ENCODE measurements around the gene FRMD4A.
"Not testable (repeated sequence)": the region's sequence is repeated elsewhere in the genome, so short reads cannot be mapped to it uniquely, and the experiment has no call there.

FRMD4A gene

DNA sequence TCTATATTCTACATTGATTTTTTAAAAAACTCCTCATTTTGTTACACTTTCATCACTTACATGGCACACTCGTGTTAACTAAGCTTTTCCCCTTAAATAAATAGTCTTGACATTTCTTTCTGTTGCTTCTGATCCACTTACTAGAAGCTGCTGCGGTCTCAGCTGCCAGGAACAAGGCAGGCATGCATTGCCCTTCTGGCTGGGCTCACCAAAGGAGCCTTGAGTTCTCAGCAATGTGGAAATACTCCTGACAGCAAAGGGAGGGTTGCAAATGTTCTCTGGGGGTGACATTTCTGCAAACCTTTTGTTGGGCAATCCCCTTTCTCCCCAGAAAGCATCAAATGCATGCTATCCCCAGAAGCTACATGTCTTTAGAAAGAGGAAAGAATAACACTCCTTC, 393.9 kb downstream of the FRMD4A start:
- DNase-seq = no peak

DNA sequence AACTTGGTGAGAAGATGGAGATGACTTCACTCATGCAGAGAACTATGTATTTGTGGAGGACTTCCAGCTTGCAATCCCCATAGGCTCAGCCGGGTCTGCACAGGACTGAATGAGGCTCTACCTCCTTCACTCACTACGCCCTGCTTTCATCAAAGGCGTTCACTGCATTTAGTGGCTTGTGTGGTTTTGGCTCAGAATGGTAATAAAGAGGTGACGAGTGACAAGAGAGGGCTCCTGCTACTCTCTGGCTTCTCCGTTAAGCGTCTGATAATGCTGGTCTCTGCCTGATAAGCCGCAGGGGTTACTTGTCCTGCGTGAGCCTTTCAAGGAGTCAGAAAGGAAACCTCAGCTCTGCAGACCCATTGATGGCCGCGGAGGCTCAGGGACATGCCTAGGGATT, 400.6 kb downstream of the FRMD4A start:
- no peak for DNase-seq

DNA sequence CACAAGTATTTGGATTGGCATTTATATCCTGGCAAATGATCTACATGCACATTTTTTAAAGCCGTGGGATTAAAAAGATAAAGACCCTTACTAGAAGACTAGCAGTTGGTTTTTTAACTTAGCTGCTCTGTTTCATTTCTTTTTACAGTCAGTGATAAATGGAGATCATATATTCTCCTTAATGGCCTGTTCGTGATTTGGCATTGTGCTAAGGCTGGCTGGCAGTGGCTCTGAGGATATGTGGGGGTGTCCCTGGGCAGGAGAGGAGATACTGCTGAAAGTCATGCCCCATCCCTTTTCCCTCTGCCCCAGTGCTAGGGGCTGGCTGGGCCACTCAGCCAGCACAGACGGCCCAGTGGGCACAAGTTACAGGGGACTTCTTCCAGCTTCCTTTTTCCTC, 402.3 kb downstream of the FRMD4A start:
- DNase-seq = no peak

DNA sequence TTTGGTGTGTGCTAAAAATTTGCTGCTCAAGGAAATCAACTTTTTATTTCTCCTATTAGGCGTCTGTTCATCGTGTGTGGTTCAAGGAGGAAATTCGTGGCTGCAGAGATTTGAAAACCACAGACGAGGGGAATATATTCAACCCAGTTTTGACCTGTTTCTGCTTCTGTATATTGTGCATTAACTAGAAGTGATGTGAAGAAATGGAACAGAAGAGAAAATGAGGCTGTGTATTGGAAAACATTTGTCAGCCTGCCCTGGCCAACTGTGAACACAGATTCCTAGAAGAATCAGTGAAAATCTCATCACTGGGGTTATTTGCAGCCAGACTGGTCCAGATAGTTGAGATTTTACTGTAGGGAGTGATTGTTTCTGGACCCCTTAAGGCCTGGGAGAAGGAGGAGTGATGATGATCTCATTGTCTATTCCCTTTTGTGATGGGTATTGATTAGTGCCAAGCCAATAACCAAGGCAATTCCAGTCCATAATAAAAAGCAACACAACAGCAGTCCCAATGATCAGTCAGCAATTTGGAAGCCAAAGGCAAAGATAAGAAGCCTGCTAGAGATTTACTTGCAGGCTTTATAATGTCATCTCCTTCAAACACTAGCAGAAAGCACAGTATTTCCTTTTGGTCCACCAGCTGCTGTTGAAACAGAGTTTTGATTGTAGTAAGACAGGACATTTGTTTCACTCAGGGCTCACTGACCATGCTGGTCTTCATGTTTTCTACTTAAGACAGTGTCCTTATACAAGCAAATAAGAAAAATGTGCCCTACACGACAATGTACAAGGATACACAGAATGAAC, 404.5 kb downstream of the FRMD4A start:
- DNase-seq = no peak

DNA sequence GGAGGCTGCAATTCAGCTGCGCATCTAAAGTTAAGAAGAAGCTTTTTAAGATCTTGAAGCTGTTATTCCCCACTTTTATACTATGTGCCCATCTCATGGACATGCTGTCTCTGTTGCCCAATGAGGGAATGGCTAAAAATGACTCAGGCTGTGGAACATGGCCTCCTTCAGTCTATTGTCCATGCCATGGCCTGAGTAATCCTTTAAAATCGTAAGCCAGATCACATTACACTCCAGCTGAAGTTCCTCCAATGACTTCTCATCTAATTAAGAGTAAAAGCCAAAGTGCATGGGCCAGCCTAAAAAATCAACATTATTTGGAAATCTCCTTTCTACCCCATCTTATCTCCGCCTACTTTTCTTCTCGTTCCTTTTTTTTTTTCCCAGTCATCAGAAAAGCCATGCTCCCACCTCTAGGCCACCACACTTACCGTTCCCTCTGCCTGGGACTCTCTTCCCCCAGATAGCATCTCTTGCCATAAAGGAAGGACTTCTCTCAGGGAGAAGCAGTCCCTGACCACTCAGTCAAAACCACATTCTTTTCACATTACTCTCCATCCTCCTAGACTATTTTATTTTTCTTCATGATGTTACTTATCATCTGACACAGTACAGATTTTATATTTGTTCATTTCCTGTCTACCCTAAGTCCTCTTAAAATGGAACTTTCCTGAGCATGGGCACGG, 406.5 kb downstream of the FRMD4A start:
- peak; percentile 69 to 78 for DNase-seq

DNA sequence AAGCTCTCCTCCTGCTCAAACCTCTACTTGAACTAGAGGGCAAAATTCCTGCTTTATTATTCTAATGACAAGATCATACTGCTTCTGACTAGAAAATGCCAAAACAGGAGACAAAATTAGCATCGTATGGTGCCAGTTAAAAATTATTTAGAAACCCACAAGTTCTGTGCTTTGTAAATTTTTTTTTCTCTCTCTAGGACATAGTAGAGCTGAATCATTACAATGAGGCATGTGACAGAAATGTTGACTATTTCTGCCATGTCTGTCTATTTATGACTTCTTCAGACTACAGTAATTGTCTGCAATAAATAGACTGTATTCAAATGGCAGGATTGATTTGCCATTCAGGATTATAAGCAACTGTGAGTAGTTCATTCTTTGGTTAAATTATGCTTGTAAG, 408.1 kb downstream of the FRMD4A start:
- DNase-seq = no peak

DNA sequence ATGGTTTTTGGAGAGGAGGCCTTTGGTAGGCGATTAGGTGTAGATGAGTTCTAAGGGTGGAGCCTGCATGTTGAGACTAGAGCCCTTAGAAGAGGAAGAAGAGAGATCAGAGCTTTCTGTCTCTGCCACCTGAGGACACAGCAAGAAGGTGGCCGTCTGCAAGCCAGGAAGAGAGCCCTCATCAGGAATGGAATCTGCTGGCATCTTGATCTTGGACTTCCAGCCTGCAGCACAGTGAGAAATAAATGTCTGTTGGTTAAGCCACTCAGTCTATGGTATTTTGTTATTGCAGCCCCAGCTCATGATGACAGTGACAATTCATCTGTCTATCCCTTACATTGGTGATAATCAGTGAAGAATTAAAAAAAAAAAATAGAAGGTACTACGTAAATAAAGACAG, 408.8 kb downstream of the FRMD4A start:
- no peak for DNase-seq

DNA sequence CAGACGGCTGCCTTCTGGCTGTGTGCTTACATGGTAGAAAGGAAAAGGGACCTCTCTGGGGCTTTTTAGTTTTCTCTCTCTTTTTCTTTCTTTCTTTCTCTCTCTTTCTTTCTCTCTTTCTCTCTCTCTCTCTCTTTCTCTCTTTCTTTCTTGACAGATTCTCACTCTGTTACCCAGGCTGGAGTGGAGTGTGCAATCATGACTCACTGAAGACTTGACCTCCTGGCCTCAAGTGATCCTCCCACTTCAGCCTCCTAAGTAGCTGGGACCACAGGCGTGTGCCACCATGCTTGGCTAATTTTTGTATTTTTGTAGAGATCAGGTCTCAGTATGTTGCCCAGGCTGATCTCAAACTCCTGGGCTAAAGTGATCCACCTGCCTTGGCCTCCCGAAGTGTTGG, 409.6 kb downstream of the FRMD4A start:
- not testable (repeated sequence) for DNase-seq

DNA sequence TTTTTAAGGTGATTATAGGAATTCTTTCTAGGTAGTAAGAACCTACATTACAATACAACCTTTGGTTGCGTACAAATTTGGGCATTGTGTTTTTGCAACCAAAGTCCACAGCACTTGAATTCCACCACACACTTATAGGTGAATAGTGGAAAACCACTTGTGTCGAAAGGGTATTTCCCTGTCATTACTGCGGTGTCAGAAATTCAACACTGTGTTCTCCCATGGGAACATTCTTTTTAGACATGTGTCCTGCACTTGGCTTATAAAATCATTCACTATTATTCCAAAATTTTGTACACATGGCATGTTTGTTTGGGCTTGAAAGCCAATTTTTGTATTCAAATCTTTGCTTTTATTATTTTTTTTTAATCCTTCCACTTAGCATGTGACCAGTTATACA, 410.3 kb downstream of the FRMD4A start:
- no peak for DNase-seq

DNA sequence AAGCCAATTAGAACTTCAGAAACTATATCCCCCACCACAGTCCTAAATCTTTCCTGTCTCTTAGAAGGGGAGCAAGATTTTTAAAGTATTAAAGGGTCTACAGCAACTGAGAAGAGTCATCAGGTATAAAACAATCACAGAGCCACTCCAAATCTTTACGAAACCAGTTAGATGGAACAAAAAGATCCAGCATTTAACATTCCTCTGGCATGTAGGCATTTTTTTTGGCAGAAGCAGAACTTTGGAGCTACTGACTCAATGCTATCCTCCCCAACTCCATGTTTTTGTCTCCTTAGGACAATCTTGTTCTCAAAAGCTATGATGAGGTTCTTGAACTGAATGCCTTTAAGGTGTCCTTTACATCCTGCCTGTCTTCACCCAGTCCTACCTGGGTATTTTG, 410.7 kb downstream of the FRMD4A start:
- no peak for DNase-seq

DNA sequence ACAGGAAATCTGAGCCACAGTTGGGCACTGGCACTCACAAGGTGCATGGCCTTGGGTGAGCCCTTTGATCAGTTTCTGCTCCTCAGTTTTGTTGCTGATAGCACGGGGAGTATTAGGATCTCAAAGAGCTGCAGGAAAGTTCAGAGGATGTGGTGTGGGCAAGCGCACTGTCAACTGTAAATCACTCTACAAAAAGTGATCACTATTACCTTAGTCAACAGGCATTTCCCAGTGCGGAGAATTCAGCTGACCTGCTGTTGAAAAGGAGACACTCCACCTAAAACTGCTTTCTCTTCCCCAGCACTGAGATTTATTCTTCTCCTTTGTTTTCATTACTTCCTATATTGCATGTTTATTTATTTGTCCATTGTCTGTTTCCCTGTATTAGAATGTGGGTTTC, 412.9 kb downstream of the FRMD4A start:
- DNase-seq = no peak

DNA sequence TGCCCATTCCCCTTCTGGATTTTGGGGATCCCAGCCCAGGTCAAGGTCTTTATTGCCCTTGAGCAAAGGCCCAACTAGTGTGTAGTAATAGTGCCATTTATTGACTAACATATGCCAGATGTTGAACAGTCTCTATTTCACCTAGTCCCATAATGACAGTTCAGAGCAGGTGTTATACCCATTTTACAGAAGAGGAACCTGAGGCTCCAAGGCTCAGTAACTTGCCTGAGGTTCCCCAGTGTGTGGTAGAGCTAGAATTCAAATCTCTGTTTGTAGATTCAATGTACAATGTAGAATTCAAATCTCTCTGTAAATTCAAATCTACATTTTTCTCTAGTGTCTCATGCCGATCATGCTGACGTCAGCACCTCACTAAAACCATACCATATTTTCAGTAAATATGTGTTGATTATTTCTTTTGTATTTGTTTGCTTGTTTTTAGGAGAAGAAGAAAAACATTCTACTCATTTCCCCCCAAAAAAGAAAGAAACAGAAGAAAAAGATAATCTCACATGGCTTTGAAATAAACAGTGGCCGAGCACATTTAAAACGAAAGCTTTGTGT, 414.3 kb downstream of the FRMD4A start:
- no peak for DNase-seq

DNA sequence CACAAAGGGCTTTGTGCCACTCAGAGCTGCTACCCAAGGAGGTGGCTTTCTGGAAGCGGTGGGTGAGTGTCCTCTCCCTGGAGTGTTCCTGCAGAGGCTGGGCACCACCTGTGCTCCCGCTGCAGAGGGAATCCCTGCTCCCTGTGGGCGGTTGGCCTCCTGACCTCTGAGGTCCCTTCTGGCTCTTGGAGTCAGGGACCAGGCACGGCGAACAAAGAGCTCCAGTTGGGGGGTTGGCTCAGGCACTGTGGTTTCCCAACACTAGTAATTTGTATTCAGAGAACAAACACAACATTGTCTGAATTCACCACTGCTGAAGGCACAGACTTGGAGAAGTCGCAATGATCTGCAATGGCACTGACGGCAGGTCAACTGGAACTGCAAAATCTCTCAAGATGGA, 415.0 kb downstream of the FRMD4A start:
- DNase-seq = no peak

DNA sequence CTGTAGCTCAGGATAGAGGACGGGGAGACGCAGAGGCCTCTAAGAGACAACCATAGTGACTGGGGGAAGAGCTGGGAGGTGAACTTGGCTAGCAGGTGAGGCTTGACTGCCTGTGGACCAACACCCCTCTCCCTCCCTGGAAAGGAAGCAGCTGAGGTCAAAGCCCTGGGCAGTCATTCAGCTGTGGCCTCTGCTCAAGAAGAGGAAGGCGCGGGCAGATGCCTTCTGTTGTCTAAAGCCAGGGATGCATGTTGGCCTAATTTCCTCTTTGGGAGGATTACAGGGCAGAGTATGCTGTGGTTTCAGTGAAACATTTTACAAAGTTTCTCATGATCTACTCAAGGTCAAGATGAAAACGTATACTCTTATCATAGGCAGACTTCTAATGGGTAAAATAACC, 416.8 kb downstream of the FRMD4A start:
- DNase-seq = peak; percentile 62 to 63

DNA sequence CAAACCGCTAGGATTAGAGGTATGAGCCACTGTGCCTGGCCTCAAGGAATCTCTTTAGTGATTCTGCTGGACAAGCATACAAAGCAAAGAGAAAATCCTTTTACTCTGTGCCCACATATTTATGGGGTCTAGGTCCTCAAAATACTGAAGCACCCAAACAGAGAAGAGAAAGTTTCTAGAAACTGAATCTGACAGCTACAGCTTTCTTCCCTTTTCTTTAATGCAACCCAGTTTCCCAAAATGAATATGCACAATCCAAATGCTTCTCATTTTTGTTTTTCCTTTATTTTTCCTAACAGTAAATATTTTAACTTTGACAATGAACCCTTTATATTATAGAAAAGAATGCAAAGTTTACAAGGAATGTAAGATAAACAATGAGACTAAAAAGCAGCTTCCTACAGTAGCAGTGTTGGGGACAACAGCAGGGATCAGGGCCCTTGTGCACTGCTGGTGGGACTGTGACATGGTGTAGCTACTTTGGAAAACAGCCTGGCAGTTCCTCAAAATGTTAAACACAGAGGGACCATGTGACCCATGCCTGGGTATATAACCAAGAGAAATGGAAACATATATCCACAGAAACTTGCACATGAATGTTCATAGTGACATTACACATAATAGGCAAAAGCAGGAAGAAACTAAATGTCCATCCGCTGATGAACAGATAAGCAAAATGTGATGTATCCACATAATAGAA, 418.8 kb downstream of the FRMD4A start:
- peak in 1 of 2 donors; percentile 21 for DNase-seq

DNA sequence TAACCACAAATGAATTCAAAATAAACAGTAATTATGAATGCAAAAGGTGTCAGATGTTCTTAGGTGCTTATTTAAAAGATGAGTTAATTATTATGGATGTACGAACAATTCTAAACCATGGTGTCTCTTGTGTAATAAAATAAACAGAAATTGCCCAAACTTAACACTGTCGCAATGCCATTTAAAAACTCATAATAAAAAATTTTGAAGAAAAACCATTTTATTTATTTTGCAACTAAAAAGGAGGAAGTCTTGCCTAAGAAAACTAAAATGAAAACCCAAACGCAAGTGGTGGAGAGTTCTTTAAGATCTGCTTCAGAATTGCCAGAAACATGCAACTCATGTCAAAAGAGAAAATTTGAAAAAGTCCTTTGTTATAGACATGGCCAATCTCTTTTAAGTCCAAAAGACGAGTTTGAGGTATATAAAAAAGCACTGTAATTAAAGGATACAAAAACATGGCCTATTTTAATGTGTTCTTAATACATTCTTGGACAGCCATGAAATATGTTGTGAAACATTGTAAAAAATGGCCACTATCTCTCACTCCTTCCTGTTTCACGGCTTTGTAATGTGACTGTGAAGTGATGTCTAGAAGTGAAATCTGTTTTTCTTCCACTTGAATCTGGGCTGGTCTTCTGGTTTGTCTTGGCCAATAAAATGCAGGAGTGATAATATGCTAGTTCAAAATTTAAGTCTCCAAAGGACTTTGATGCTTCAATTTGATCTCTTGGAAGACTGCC, 421.0 kb downstream of the FRMD4A start:
- peak; percentile 82 to 92 for DNase-seq

DNA sequence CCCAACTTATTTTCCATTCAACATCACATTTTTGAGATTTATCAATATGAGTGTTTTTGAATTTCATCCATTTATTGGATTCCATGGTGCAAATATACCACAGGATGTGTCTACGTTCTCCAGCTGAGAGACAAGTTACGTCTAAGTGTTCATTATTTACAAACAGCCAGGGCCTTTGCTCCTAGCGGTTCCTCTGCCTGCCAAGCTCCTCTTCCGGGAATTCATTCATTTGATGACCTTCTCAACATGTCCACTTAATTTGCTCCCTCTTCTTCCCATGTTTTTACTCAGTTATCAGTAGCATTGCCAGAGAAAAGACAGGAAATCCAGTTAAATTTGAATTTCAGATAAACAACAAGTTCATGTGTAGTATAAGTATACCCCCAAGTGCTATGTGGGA, 422.2 kb downstream of the FRMD4A start:
- DNase-seq = no peak

DNA sequence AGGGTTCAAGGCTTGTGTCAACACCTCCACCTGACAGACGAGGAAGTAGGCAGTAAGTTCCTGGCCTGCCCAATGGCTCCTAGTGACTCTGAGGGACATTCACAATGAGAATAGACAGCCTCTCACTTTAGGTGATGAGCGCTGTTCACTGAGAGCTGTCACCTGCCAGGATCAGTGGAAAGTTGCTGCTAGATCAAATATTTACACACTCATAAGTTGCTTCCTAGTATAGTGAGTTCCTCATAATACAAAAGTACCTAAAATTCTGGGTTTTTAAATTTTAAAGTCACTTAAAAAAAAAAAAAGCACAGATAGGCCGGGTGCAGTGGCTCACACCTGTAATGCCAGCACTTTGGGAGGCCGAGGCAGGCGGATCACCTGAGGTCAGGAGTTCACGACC, 423.2 kb downstream of the FRMD4A start:
- DNase-seq = no peak

DNA sequence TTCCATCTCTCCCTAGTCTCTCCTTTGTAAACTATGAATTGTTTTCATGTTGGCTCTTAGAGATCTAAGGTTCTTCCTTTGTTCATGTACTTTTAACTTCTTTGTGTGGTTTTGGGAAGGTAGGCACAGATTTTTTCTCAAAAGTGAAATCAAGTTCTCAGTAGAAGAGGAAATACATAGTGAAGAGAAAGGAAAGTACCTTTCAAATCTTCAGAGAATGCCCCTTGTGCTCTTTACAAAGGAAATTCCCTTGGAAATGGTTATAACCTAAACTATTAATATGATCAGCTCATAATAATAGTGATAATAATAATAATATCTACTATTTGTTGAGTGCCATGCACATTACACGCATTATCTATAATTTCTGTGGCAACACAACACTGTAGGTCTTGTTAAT, 425.4 kb downstream of the FRMD4A start:
- DNase-seq = no peak

DNA sequence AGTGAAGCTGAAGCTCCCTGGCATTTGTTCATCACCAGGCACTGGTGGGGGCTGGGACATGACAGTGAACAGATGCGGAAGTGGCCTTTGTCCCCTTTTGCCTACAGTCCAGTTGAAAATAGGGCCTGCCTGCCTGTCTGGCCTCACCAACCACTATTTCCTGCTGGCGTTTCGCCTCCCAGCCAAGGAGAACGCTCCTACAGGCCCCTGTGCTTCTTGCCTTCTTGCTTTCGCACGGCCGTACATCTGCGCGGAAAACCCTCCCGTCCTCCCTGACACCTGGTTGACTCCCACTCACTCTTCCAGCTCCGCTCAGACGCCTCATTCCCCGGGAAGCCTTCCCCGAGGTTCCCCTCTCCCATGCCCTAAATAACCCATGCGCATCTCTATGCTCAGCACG, 426.7 kb downstream of the FRMD4A start:
- DNase-seq = no peak

DNA sequence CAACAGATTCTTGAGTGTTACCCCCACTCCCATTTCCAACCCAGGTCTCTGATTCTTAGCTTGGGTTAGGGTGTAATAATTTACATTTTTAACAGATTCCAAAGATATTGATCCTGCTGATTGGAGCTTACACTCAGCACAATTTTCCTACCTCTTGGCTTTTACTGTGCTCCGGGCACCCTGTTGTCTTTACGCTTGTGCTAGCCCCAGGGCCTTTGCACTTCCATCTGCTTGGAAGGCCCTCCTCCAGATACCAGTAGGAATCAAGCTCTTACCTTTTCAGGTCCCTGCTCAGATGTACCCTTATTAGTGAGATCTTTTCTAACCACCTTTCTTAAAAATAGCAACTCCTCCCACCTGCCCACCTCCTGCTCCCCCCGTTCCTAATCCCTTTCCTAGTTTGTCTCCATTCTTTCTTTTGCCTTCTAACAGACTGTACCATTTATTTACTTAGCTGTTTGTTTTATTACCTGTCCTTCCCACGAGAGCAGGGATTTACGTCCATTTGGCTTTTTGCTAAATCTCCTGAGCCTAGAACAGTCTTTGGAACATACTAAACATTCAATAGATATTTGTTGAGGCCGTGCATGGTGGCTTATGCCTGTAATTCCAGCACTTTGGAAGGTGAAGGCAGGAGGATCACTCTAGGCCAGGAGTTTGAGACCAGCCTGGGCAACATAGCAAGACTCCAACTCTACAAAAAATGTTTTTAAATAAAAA, 427.7 kb downstream of the FRMD4A start:
- DNase-seq = no peak

DNA sequence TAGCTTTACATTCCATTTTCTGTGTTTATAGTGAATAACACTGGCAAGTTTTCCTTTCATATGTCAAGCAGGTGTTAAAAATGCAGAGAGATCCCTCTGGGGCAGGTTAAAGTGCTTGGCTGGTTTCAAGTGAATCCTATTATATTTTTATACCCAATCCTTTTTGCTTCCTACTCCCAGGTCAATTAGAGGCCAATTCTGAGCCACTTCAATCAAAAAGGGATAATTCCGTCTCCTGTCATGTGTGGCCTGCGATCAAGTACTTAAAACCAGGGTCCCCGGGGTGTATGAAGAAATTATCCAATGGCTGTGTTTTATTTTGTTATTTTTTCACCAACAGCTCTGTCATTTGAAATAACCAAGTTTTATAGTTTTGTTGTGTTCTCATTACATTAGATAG, 430.8 kb downstream of the FRMD4A start:
- no peak for DNase-seq
